GM18909 (cell line): ENCODE measurements around the gene XPNPEP3.

Experiments
- ATAC-seq: cut with Tn5 transposase; IDR thresholded peaks from one replicate; pipeline ENCODE4 v1.9.1; 2021; ENCODE audit warnings: mild to moderate bottlenecking; ENCODE audit not compliant: unreplicated experiment, poor library complexity

XPNPEP3 gene

GRCh38 chr22:40976866-40977700 is 120.1 kb downstream of the XPNPEP3 start:
- ATAC-seq = no peak

GRCh38 chr22:40979198-40979597 is 122.2 kb downstream of the XPNPEP3 start:
- ATAC-seq = no peak

GRCh38 chr22:40979871-40980270 is 122.9 kb downstream of the XPNPEP3 start:
- ATAC-seq = no peak
